GM12865 (cell line): ENCODE measurements around the gene LRP6.
"Not testable (repeated sequence)": the region's sequence is repeated elsewhere in the genome, so short reads cannot be mapped to it uniquely, and the experiment has no call there.

ENCODE experiments used
- DNase-seq: peaks from one replicate; pipeline ENCODE4 v3.0.0; 2010; ENCODE audit warnings: low read depth
- H3K4me3 ChIP-seq: 2 replicates; pipeline ENCODE4 v1.5.1; 2011; ENCODE audit warnings: mild to moderate bottlenecking, low read depth, low read length, control low read depth
- TF ChIP-seq, protein P1 (sequence below): IDR thresholded peaks from 2 replicates; pipeline ENCODE4 v1.5.1; 2011; ENCODE audit warnings: low read length, control low read depth, low read depth, inconsistent platforms; ENCODE audit not compliant: insufficient read depth; ENCODE audit errors: missing control alignments

The LRP6 gene

DNA sequence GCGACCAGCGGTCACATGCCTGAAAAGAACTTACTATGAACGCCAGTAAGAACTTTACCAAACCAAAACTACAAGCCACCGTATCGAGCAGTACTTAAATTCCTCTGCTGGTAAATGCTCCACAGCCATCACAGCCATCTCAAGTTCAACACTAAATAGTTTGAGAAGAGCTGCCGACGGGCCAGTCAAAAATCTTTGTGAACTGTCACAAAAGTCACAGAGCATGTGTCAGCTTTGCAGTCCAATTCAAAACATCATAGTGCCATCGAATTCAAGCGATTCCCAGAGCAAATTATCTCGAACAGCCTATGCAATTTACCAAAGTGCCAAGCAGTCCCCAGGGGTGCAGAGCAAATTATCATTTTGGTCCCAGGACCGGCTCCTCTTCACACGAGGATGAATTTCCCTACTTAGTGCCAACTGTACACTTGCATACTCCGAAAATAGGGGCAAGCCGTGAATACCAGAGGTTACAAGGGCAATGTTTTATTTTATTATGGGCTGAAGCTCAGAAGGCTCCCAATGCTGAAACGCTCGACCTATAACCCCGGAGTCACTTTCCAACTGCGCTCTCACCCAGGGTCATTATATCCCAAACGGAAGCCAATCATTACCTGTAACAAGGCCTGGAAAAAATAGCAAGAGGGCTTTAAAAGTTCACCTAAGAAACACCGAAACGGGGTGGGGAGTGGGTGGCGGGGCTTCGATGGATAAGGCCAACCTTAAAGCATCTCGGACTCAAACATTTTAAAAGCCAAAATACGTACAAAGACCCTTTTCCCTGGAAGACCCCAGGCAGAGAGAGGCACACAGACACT is 1.1 kb downstream of the LRP6 start:
- DNase-seq, result peak; percentile 52
- TF ChIP-seq, protein P1, sequence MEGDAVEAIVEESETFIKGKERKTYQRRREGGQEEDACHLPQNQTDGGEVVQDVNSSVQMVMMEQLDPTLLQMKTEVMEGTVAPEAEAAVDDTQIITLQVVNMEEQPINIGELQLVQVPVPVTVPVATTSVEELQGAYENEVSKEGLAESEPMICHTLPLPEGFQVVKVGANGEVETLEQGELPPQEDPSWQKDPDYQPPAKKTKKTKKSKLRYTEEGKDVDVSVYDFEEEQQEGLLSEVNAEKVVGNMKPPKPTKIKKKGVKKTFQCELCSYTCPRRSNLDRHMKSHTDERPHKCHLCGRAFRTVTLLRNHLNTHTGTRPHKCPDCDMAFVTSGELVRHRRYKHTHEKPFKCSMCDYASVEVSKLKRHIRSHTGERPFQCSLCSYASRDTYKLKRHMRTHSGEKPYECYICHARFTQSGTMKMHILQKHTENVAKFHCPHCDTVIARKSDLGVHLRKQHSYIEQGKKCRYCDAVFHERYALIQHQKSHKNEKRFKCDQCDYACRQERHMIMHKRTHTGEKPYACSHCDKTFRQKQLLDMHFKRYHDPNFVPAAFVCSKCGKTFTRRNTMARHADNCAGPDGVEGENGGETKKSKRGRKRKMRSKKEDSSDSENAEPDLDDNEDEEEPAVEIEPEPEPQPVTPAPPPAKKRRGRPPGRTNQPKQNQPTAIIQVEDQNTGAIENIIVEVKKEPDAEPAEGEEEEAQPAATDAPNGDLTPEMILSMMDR, result no peak
- peak overlapping the region; percentile 63 for H3K4me3 ChIP-seq

DNA sequence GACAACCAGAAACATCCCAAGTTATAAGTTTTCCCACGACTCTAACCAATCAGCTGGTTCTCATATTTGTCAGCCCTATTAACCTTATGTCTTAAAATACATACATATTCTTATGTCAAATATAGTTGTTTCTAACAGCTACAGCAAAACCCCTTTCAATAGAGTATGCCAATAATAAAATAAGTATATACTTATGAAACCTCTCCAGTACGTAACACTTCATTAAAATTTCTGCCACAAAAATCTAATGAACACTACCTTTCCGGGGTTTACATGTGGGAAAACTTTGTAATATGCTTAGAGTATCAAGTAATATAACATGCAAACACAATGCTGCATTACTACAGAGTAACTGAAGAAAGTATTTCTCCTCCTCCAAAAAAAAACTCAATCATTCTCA is 1.8 kb downstream of the LRP6 start:
- TF ChIP-seq, protein P1, result no peak
- no peak for DNase-seq
- peak overlapping the region; percentile 63 for H3K4me3 ChIP-seq

DNA sequence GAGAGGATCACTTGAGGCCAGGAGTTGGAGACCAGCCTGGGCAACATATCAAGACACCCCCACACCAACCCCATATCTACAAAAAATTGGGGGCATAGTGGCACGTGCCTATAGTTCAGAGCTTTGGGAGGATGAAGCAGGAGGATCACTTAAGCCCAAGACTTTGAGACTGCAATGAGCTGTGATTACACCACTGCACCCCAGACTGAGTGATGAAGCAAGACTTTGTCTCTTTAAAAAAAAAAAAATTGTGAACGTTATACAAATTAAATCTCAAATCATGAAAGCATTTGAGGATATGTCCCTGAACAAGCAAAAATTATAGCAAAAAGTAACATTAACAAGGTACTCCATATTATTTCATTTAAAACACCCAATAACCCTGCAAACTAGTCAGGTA is 2.9 kb downstream of the LRP6 start:
- DNase-seq, result no peak
- no peak overlapping the region for H3K4me3 ChIP-seq
- TF ChIP-seq, protein P1, result no peak

DNA sequence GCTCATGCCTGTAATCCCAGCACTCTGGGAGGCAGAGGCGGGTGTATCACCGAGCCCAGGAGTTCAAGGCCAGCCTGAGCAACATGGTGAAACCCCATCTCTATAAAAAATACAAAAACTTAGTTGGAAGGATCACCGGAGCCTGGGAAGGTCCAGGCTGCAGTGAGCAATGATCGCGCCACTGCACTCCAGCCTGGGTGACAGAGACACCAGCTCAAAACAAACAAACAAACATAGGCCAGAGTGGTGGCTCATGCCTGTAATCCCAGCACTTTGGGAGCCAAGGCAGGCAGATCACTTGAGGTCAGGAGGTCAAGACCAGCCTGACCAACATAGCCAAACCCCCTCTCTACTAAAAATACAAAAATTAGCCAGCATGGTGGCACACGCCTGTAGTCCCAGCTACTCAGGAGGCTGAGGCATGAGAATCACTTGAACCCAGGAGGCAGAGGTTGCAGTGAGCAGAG is 10.5 kb downstream of the LRP6 start:
- H3K4me3 ChIP-seq, DNase-seq: not testable (repeated sequence)

DNA sequence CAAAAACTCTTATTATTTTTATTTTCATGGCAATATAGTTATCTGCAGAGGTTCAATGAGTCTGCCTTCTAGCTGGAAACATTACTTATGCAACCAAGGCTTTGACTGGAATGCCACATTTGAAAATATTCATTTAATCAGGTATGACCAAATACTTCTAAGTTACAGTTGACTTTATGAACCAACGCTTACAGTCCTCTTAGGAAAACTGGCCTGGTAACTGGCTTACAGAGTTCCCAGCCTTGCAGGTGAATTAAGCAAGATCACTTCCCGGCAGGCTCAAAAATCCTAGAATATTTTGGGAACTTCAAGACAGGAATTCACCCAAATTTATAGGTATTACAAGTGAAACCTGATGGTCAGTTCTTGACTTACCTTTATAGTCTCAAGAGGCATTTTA is 12.3 kb downstream of the LRP6 start:
- DNase-seq, result no peak
- H3K4me3 ChIP-seq, result no peak overlapping the region
- TF ChIP-seq, protein P1, result no peak

DNA sequence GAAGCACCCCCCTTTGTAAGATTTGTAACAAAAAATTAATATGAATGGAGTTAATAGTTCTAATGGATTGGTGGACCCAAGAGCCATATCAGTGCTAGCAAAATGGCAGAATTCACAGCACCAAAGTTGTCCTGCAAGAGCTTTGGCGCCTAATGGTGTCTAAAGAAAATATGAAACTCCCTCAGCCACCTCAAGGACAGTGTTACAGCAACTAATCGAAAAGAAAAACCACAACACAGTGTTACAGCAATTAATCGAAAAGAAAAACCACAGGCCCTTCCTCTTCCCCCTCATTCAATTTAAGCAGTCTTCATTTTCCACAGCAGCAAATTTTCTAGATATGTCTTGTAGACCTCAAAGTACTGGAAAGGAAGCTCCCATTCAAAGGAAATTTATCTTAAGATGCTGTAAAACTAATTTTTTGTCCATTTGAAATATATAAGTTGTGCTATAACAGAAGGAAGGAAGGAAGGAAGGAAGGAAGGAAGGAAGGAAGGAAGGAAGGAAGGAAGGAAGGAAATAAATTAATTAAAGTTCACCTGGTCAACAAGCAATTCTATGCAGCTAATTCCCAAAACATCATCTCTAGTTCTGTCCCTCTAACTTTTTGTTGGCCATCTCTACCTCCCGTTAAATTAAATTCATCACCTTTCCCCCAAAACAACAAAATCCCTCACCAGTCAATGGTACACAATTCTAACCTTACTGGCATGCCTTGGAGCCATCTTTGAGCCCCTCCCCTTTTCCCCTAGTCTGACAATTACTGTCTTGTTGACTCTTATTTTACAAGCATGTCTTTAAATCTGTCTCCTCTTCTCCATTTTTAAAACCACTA is 17.4 kb downstream of the LRP6 start:
- DNase-seq, result peak; percentile 46
- H3K4me3 ChIP-seq, result no peak overlapping the region
- TF ChIP-seq, protein P1, result no peak

DNA sequence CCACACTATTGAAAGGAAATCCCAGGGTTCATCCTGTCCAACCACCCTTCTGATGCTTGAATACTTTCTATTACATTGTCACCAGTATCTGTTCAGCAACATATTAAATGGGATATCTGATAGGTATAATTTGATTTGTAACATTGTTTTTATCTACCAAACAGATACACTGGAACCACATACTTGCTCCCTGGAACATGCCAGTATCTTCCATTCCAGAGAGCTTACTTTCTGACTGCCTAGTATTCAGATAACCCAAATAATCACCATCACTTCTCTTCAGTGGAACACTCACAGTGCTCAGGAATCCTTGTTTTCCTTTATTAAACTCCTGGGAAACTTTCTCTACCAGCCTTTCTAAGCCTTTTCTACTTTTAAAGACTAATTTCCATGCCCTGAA is 19.3 kb downstream of the LRP6 start:
- no peak overlapping the region for H3K4me3 ChIP-seq
- TF ChIP-seq, protein P1, result no peak
- no peak for DNase-seq
